Duodenal mucosa (tissue), 2 donors: ENCODE data around the gene HOXD3.

ENCODE experiments used
- H3K27ac ChIP-seq: one replicate; pipeline ENCODE4 v1.7.0; 2013; ENCODE audit warnings: low read depth, low read length
- H3K27me3 ChIP-seq, 2 donors: one replicate each; pipeline ENCODE4 v1.7.0; 2013; ENCODE audit warnings: low read length in 2 of 2, control low read depth in 1 of 2; ENCODE audit not compliant: insufficient read depth in 2 of 2, control insufficient read depth in 1 of 2
- H3K36me3 ChIP-seq, 2 donors: one replicate each; pipeline ENCODE4 v1.7.0; 2013; ENCODE audit warnings: low read length in 2 of 2, control low read depth in 1 of 2; ENCODE audit not compliant: insufficient read depth in 2 of 2, control insufficient read depth in 1 of 2
- H3K4me1 ChIP-seq, 2 donors: one replicate each; pipeline ENCODE4 v1.7.0; 2013; ENCODE audit warnings: low read length in 2 of 2, control low read depth in 1 of 2; ENCODE audit not compliant: insufficient read depth in 2 of 2, control insufficient read depth in 1 of 2
- H3K4me3 ChIP-seq, 2 donors: one replicate each; pipeline ENCODE4 v1.7.0; 2013; ENCODE audit warnings: low read length in 2 of 2, low read depth in 1 of 2
- H3K9ac ChIP-seq, 2 donors: one replicate each; pipeline ENCODE4 v1.7.0; 2013; ENCODE audit warnings: low read length in 2 of 2, low read depth in 1 of 2
- H3K9me3 ChIP-seq, 2 donors: one replicate each; pipeline ENCODE4 v1.7.0; 2013; ENCODE audit warnings: low read length in 2 of 2, control low read depth in 1 of 2; ENCODE audit not compliant: control insufficient read depth in 1 of 2

The HOXD3 gene

DNA sequence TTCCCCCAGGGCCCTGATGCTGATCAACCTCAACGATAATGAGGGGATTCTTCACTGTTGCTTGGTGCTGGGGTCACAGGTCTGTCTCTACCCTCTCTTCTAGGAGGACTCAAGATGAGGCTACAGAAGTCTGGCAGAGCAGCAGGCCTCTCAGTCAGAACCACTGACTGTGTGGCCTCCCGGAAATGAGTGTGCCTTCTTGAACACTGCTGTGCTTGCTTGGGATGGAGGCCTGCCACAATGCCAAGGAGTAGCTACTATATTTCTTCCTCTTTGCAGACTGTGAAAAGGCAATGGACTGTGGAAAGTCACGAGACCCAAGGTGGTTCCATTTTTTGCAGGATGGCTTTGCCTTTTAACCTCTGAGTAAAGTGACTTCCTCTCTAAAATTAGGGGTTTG lies 25.6 kb downstream of the HOXD3 start:
- Histone ChIP-seq H3K27me3 (peaks cover 37 to 71% of the 10 kb centered on the region in 2 donors), H3K4me1 (peaks cover 8 to 9% of the 10 kb centered on the region in 2 donors), H3K36me3 (no peaks in the 10 kb centered on the region), H3K9me3 (no peaks in the 10 kb centered on the region), H3K27ac (no peak overlapping the region), H3K4me3 (no peak overlapping the region), H3K9ac (no peak overlapping the region)

DNA sequence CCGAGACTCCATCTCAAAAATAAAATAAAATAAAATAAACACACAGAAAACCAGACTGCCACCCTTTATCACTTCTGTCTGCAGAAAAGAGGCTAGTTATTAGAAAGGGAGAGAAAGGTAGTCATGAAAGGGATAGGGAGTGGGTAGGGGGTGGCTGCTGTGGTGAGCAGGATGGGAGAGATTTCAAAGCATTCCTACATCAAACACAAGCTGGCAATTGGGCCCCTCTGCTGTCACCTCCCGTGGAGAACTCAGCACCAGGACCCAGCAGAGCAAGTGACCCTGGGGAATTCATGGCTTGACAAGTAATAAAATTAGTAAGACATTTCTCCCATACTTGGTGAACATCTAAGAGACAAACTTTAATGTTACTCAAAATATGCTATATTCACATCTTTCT lies 27.6 kb downstream of the HOXD3 start:
- Histone ChIP-seq H3K9me3 (no peaks in the 10 kb centered on the region), H3K4me1 (peaks cover 13 to 15% of the 10 kb centered on the region in 2 donors), H3K27me3 (peaks cover 33 to 70% of the 10 kb centered on the region in 2 donors), H3K4me3 (no peak overlapping the region), H3K9ac (no peak overlapping the region), H3K27ac (no peak overlapping the region), H3K36me3 (no peaks in the 10 kb centered on the region)

DNA sequence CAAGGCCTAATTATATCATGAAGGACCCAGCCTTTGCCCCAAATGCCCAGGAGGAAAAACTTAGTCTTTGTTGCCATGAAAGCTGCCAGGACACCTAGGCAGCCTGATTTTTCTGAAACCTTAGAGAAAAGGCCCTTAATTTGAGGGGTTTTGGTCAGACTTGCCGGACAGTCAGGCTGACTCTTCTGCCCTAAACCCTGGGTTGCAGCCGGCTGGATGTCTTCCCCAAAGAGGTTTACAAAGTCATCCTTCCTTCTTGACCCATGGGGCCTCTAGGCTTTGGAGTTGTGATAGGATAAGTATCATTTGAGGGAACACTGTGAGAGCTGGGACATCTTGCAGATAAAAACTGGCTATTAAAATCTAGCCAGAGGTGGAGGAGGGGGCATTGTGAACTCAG lies 28.9 kb downstream of the HOXD3 start:
- Histone ChIP-seq H3K9me3 (no peaks in the 10 kb centered on the region), H3K4me1 (peaks cover 13 to 15% of the 10 kb centered on the region in 2 donors), H3K36me3 (no peaks in the 10 kb centered on the region), H3K9ac (no peak overlapping the region), H3K4me3 (no peak overlapping the region), H3K27me3 (peaks cover 33 to 70% of the 10 kb centered on the region in 2 donors), H3K27ac (no peak overlapping the region)

DNA sequence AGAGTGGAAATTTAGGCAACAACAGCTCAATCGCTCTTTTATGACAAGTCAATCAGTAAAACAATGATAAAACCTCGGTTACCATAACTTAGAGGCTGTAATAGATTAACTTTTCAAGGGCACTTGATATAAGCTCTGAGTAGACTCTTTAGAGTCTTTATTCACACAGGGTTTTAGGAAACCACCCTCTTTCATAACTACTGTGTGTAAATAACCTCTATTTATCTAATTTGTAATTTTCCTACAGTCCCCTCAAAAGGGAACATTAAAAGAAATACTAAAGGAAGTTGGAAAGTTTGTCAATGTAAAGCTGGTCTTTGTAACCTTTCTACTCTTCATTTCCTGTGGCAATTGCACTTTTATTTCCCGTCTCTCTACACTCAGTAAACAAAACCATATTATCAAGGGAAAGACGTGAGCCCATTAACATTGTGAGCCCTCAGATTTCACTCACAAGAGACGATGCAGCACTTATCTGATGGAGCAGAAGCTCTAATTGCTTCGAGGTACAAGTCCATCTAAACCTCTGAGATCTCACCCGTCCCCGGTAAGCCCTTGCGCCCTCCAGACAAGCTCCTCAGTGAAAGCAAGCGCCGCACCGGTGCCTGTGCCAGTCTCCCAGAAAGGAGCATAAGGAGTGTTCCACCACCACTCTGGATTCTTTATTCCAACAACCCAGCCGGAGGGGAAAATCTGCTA lies 30.2 kb downstream of the HOXD3 start:
- H3K4me3 ChIP-seq: peak overlapping the region; percentile 63 to 73
- H3K36me3 ChIP-seq: no peaks in the 10 kb centered on the region
- H3K9me3 ChIP-seq: no peaks in the 10 kb centered on the region
- H3K27ac ChIP-seq: no peak overlapping the region
- peaks cover 42 to 78% of the 10 kb centered on the region in 2 donors for H3K27me3 ChIP-seq
- peaks cover 13 to 15% of the 10 kb centered on the region in 2 donors for H3K4me1 ChIP-seq
- H3K9ac ChIP-seq: no peak overlapping the region

GRCh38 chr2:176187899-176188773 lies 31.0 kb downstream of the HOXD3 start, which contains the start of gene HOXD1:
TSS of gene HOXD1 (plus strand) at chr2:176188668. CDS start at chr2:176188802, 134 bp downstream.
- Histone ChIP-seq H3K27ac (no peak within 1 kb of the TSS), H3K27me3 (peaks cover 50 to 80% of the 10 kb centered on the region in 2 donors), H3K36me3 (no peaks in the 10 kb centered on the region), H3K4me1 (peaks cover 13 to 15% of the 10 kb centered on the region in 2 donors), H3K9me3 (no peaks in the 10 kb centered on the region), H3K9ac (peak within 1 kb of the TSS; percentile 25 to 38), H3K4me3 (peak within 1 kb of the TSS; percentile 63 to 73)

- H3K4me1 ChIP-seq: peaks cover 13 to 15% of the 10 kb centered on the region in 2 donors
- H3K4me3 ChIP-seq: peak overlapping the region; percentile 63 to 73
- H3K9ac ChIP-seq: peak overlapping the region in 1 of 2 donors; percentile 7
- H3K27me3 ChIP-seq: peaks cover 46 to 86% of the 10 kb centered on the region in 2 donors
- H3K36me3 ChIP-seq: no peaks in the 10 kb centered on the region
- no peaks in the 10 kb centered on the region for H3K9me3 ChIP-seq
- no peak overlapping the region for H3K27ac ChIP-seq
Measured at GRCh38 chr2:176188774-176189680, 31.9 kb downstream of the HOXD3 start.

- peaks cover 13 to 15% of the 10 kb centered on the region in 2 donors for H3K4me1 ChIP-seq
- H3K4me3 ChIP-seq: peak overlapping the region; percentile 63 to 73
- H3K27me3 ChIP-seq: peaks cover 52 to 83% of the 10 kb centered on the region in 2 donors
- no peaks in the 10 kb centered on the region for H3K9me3 ChIP-seq
- no peak overlapping the region for H3K27ac ChIP-seq
- no peak overlapping the region for H3K9ac ChIP-seq
- no peaks in the 10 kb centered on the region for H3K36me3 ChIP-seq
Measured at GRCh38 chr2:176189681-176190641, 32.9 kb downstream of the HOXD3 start.

GRCh38 chr2:176192351-176192750 lies 35.2 kb downstream of the HOXD3 start:
- no peak overlapping the region for H3K4me3 ChIP-seq
- peaks cover 8 to 9% of the 10 kb centered on the region in 2 donors for H3K4me1 ChIP-seq
- no peaks in the 10 kb centered on the region for H3K9me3 ChIP-seq
- H3K27me3 ChIP-seq: peaks cover 57 to 70% of the 10 kb centered on the region in 2 donors
- H3K27ac ChIP-seq: no peak overlapping the region
- H3K9ac ChIP-seq: no peak overlapping the region
- no peaks in the 10 kb centered on the region for H3K36me3 ChIP-seq

DNA sequence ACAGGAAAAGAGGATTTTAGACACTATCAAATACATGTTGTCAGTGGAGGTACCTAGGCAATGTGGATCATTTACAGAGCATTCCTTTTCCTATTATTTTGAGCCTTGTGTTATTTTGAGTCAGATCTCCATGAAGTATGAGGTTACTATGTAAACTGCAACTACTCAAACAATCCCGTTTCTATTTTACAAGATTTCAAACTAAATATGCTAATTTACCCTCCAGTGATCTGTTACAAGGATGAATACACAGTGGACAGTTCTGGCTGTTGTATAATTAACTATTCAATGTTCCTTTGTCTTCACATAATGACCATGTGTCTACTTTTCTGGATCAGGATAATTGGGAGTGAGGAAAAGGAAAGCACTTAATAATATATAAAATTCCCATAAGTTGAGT lies 35.9 kb downstream of the HOXD3 start:
- peaks cover 54 to 69% of the 10 kb centered on the region in 2 donors for H3K27me3 ChIP-seq
- no peak overlapping the region for H3K9ac ChIP-seq
- no peaks in the 10 kb centered on the region for H3K36me3 ChIP-seq
- no peak overlapping the region for H3K4me3 ChIP-seq
- H3K9me3 ChIP-seq: no peaks in the 10 kb centered on the region
- peaks cover under 1 to 2% of the 10 kb centered on the region in 2 donors for H3K4me1 ChIP-seq
- no peak overlapping the region for H3K27ac ChIP-seq
